ENCODE data around the gene PARP14. TPM values are rescaled to one million over a fixed set of nuclear protein-coding genes. Genes with fewer than 3 reads are reported as not detected.
"Not testable (repeated sequence)": the region's sequence is repeated elsewhere in the genome, so short reads cannot be mapped to it uniquely, and the experiment has no call there.

PARP14 gene
- total RNA-seq, 2 donors from 2014 or later, result 31.6 to 31.9 TPM

GRCh38 chr3:122739172-122739571 lies 58.5 kb downstream of the PARP14 start:
- no peak for ATAC-seq
- Histone ChIP-seq H3K27ac (no peak overlapping the region), H3K36me3 (replicated peaks in 1 of 2; ENCODE audit: insufficient read depth in 1 of 2, low read depth in 2 of 2) (no peaks in the 10 kb centered on the region), H3K27me3 (no peaks in the 10 kb centered on the region), H3K4me1 (no peaks in the 10 kb centered on the region), H3K9me3 (no peaks in the 10 kb centered on the region), H3K4me3 (no peak overlapping the region)
- DNase-seq, result no peak
- 76 to 78% methylated on average over 3 of the region's 3 CpGs for WGBS, 2 donors
- intact Hi-C loops (cut with DNase I), result no loop called here
- TF ChIP-seq POLR2A (IDR thresholded peaks at IDR 0.05) (no peak), CTCF (IDR thresholded peaks at IDR 0.05) (no peak)

GRCh38 chr3:122742234-122742633 lies 61.6 kb downstream of the PARP14 start:
- intact Hi-C loops (cut with DNase I), result no loop called here
- Histone ChIP-seq H3K4me3 (no peak overlapping the region), H3K36me3 (replicated peaks in 1 of 2; ENCODE audit: insufficient read depth in 1 of 2, low read depth in 2 of 2) (peaks cover 0 to 2% of the 10 kb centered on the region in 2 donors), H3K27ac (no peak overlapping the region), H3K27me3 (no peaks in the 10 kb centered on the region), H3K4me1 (no peaks in the 10 kb centered on the region), H3K9me3 (no peaks in the 10 kb centered on the region)
- TF ChIP-seq CTCF (IDR thresholded peaks at IDR 0.05) (no peak), POLR2A (IDR thresholded peaks at IDR 0.05) (no peak)
- DNase-seq (no peak), ATAC-seq (no peak)

DNA sequence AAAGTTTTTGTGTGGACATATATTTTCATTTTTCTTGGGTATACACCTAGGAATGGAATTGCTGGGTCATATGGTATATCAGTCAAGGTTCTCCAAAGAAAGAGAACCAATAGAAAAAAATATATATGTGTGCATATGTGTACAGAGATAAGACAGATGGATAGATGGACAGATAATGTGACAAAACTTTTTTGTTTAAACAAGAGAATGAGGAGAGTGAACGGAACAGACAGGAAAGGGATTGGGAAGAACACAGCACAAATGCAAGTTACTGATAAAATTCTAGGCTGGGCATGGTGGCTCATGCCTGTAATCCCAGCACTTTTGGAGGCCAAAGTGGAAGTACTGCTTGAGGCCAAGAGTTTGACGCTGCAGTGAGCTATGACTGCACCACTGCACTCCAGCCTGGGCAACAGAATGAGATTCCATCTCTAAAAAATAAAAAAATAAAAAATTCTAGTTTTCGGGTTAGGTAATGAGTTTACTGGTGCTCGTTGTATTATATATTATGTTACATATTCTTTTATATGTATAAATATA lies 63.0 kb downstream of the PARP14 start:
- ATAC-seq (no peak), DNase-seq (no peak)
- H3K9me3 ChIP-seq, result no peaks in the 10 kb centered on the region
- no peaks in the 10 kb centered on the region for H3K27me3 ChIP-seq
- intact Hi-C loops (cut with DNase I), result no loop called here
- 88 to 97% methylated on average over 4 of the region's 4 CpGs for WGBS, 2 donors
- no peak overlapping the region for H3K4me3 ChIP-seq
- TF ChIP-seq POLR2A (IDR thresholded peaks at IDR 0.05) (no peak), CTCF (IDR thresholded peaks at IDR 0.05) (no peak)
- H3K27ac ChIP-seq, result no peak overlapping the region
- H3K4me1 ChIP-seq, result no peaks in the 10 kb centered on the region
- peaks cover 0 to 2% of the 10 kb centered on the region in 2 donors for H3K36me3 ChIP-seq (replicated peaks in 1 of 2; ENCODE audit: insufficient read depth in 1 of 2, low read depth in 2 of 2)

DNA sequence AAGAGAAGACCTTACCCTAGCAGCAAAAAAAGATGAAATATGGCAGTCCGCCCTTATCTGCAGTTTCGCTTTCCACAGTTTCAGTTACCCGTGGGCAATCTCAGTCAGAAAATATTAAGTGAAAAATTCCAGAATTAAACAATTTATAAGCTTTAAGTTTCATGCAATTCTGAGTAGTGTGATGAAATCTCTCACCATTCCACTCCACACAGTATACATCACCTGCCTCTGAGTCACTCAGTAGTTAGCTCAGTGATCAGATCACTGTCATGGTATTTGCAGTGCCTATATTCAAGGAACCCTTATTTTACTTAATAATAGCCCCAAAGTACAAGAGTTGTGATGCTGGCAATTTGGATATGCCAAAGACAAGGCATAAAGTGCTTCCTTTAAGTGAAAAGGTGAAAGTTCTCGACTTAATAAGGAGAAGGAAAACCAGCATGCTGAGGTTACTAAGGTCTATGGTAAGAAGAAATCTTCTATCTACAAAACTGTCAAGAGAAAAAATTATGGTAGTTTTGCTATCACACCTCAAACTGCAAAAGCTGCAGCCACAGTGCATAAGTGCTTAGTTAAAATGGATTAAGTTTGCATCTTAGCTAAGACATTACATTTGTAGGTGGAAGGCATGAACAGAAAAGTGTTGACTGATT lies 64.9 kb downstream of the PARP14 start:
- WGBS, 2 donors, result 91 to 92% methylated on average over 4 of the region's 4 CpGs
- Histone ChIP-seq H3K4me3 (no peak overlapping the region), H3K27ac (no peak overlapping the region), H3K9me3 (no peaks in the 10 kb centered on the region), H3K27me3 (no peaks in the 10 kb centered on the region), H3K36me3 (replicated peaks in 1 of 2; ENCODE audit: insufficient read depth in 1 of 2, low read depth in 2 of 2) (peaks cover 0 to 2% of the 10 kb centered on the region in 2 donors), H3K4me1 (no peaks in the 10 kb centered on the region)
- intact Hi-C loops (cut with DNase I), result no loop called here
- TF ChIP-seq CTCF (IDR thresholded peaks at IDR 0.05), result no peak
- no peak for TF ChIP-seq POLR2A (IDR thresholded peaks at IDR 0.05)
- DNase-seq, result no peak
- no peak for ATAC-seq

DNA sequence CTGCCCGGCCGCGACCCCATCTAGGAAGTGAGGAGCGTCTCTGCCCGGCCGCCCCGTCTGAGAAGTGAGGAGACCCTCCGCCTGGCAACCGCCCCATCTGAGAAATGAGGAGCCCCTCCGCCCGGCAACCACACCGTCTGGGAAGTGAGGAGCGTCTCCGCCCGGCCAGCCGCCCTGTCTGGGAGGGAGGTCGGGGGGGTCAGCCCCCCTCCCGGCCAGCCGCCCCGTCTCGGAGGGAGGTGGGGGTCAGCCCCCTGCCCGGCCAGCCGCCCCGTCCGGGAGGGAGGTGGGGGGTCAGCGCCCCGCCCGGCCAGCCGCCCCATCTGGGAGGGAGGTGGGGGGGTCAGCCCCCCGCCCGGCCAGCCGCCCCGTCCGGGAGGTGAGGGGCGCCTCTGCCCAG lies 66.7 kb downstream of the PARP14 start:
- H3K4me1 ChIP-seq; H3K27ac ChIP-seq; H3K4me3 ChIP-seq; DNase-seq; H3K9me3 ChIP-seq; H3K36me3 ChIP-seq (replicated peaks in 1 of 2; ENCODE audit: insufficient read depth in 1 of 2, low read depth in 2 of 2); ATAC-seq; H3K27me3 ChIP-seq; intact Hi-C loops (cut with DNase I): not testable (repeated sequence)
- WGBS, 2 donors, result 93 to 100% methylated on average over 1 to 9 of the region's 35 CpGs
